PFSK-1 (cell line): Measurements from ENCODE around the gene MRS2.

Experiments
- FOXP2 ChIP-seq: optimal IDR thresholded peaks from 2 replicates; pipeline ENCODE3; 2011; ENCODE audit warnings: borderline replicate concordance, control low read depth, inconsistent platforms; ENCODE audit not compliant: insufficient read depth; ENCODE audit errors: extremely low read length, extremely low read depth
- POLR2AphosphoS5 ChIP-seq: IDR thresholded peaks from 2 replicates; pipeline ENCODE4 v1.6.1; 2012; ENCODE audit warnings: low read depth, mild to moderate bottlenecking, control low read depth, low read length, moderate library complexity
- REST ChIP-seq, 2 experiments: IDR thresholded peaks; 2 replicates each; pipeline versions ENCODE4 v1.6.1 to v1.8.0; 2011 to 2012; ENCODE audit warnings: low read depth in 2 of 2, low read length in 2 of 2, control low read depth in 1 of 2, inconsistent platforms in 1 of 2, mild to moderate bottlenecking in 1 of 2, moderate library complexity in 1 of 2; ENCODE audit not compliant: insufficient read depth in 1 of 2
- SIN3A ChIP-seq: IDR thresholded peaks from 2 replicates; pipeline ENCODE4 v1.6.1; 2012; ENCODE audit warnings: mild to moderate bottlenecking, low read length, moderate library complexity, borderline replicate concordance; ENCODE audit not compliant: insufficient read depth
- TAF1 ChIP-seq: IDR thresholded peaks from 2 replicates; pipeline ENCODE4 v1.6.1; 2012; ENCODE audit warnings: low read length, control low read depth, borderline replicate concordance; ENCODE audit not compliant: insufficient read depth

Gene MRS2

GRCh38 chr6:24458941-24459340 lies 56.2 kb downstream of the MRS2 start:
- no peak for TF ChIP-seq REST (IDR thresholded peaks at IDR 0.05; ENCODE audit: insufficient read depth in 1 of 2, low read depth in 2 of 2, low read length in 2 of 2)

- TF ChIP-seq REST (IDR thresholded peaks at IDR 0.05; ENCODE audit: insufficient read depth in 1 of 2, low read depth in 2 of 2, low read length in 2 of 2) (no peak), TAF1 (no peak), POLR2AphosphoS5 (no peak), SIN3A (no peak), FOXP2 (no peak)
Observed at GRCh38 chr6:24460966-24461365, 58.2 kb downstream of the MRS2 start.

- no peak for TF ChIP-seq FOXP2
- no peak for TF ChIP-seq TAF1
- TF ChIP-seq POLR2AphosphoS5: no peak
- no peak for TF ChIP-seq REST (IDR thresholded peaks at IDR 0.05; ENCODE audit: insufficient read depth in 1 of 2, low read depth in 2 of 2, low read length in 2 of 2)
- no peak for TF ChIP-seq SIN3A
Observed at GRCh38 chr6:24464253-24465038, 61.7 kb downstream of the MRS2 start.

- no peak for TF ChIP-seq SIN3A
- TF ChIP-seq REST (IDR thresholded peaks at IDR 0.05; ENCODE audit: insufficient read depth in 1 of 2, low read depth in 2 of 2, low read length in 2 of 2): no peak
- TF ChIP-seq POLR2AphosphoS5: no peak
- no peak for TF ChIP-seq FOXP2
- TF ChIP-seq TAF1: no peak
Observed at GRCh38 chr6:24469811-24470210, 67.1 kb downstream of the MRS2 start.

- TF ChIP-seq TAF1 (no peak), REST (IDR thresholded peaks at IDR 0.05; ENCODE audit: insufficient read depth in 1 of 2, low read depth in 2 of 2, low read length in 2 of 2) (no peak), FOXP2 (no peak), SIN3A (no peak), POLR2AphosphoS5 (no peak)
Observed at GRCh38 chr6:24472181-24472580, 69.4 kb downstream of the MRS2 start.
